GM12865 (cell line): ENCODE data around the gene UBXN6.

Experiments
- DNase-seq: peaks from one replicate; pipeline ENCODE4 v3.0.0; 2010; ENCODE audit warnings: low read depth
- H3K4me3 ChIP-seq: 2 replicates; pipeline ENCODE4 v1.5.1; 2011; ENCODE audit warnings: mild to moderate bottlenecking, low read depth, low read length, control low read depth
- TF ChIP-seq, protein P1 (sequence below): IDR thresholded peaks from 2 replicates; pipeline ENCODE4 v1.5.1; 2011; ENCODE audit warnings: low read length, control low read depth, low read depth, inconsistent platforms; ENCODE audit not compliant: insufficient read depth; ENCODE audit errors: missing control alignments

Gene UBXN6

GRCh38 chr19:4448147-4448985 is 9.2 kb downstream of the UBXN6 start:
- TF ChIP-seq, protein P1, sequence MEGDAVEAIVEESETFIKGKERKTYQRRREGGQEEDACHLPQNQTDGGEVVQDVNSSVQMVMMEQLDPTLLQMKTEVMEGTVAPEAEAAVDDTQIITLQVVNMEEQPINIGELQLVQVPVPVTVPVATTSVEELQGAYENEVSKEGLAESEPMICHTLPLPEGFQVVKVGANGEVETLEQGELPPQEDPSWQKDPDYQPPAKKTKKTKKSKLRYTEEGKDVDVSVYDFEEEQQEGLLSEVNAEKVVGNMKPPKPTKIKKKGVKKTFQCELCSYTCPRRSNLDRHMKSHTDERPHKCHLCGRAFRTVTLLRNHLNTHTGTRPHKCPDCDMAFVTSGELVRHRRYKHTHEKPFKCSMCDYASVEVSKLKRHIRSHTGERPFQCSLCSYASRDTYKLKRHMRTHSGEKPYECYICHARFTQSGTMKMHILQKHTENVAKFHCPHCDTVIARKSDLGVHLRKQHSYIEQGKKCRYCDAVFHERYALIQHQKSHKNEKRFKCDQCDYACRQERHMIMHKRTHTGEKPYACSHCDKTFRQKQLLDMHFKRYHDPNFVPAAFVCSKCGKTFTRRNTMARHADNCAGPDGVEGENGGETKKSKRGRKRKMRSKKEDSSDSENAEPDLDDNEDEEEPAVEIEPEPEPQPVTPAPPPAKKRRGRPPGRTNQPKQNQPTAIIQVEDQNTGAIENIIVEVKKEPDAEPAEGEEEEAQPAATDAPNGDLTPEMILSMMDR = no peak
- no peak for DNase-seq
- no peak overlapping the region for H3K4me3 ChIP-seq

DNA sequence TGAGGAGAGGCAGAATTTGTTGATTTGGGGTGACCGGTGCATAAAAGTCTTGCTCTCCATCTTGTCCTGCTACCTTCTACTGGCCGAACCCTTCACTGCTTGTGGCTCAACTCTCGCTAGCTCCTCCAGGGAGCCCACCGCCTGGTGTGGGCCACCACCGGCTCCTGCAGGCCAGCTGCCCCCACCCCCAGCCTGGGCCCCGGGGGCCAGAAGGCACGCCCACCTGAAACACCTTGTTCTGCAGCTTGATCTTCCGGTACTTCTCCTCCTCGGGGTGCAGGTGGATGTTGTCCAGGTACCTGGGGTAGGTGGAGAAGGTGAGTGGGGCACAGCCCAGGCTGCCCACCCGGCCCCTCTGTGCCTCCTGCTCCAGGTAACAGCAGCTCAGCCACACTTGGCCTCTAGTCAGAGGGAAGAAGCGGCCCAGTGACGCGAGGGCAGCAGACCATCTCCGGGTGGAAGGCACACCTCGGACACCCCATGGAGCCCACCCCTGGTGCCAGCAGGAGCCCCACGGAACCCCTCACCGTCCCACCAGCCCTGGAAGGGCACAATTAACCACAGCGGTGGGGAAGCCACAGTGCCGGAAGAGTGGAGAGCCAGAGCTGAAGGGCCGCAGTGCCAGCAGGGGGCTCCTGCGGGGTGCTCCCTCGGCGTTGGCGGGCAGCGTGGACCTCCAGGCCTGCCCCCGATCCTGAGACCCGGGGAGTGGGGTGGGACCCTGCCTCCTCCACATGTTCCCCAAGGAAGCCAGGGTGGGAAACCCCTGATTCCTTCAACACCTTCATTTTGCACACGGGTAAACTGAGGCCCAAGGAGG is 10.1 kb downstream of the UBXN6 start:
- no peak for DNase-seq
- TF ChIP-seq, protein P1 = no peak
- H3K4me3 ChIP-seq = no peak overlapping the region

DNA sequence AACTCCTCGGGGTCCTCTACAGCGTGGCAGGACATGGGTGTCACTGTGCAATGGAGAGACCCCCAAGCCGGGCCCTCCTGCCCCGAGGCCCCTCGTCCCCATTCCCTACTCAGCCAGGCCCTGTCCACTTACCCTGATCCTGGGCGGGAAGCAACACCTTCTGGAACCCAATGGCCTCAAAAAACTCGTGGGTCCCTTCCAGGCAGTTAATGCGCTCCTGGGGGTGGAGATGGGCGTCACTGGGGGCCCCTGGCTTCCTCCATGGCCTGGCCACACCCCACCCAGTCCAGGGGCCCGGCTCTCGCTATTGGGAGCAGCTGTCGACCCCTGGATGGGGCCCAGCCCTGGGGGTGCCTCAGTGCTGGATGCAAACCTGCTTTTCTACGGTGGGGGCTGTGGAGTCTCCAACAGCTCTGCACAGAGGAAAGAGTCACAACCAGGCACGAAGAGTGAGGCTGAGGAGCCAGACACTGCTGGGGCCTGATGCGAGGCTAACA is 10.8 kb downstream of the UBXN6 start:
- DNase-seq = no peak
- TF ChIP-seq, protein P1 = no peak
- H3K4me3 ChIP-seq = no peak overlapping the region

DNA sequence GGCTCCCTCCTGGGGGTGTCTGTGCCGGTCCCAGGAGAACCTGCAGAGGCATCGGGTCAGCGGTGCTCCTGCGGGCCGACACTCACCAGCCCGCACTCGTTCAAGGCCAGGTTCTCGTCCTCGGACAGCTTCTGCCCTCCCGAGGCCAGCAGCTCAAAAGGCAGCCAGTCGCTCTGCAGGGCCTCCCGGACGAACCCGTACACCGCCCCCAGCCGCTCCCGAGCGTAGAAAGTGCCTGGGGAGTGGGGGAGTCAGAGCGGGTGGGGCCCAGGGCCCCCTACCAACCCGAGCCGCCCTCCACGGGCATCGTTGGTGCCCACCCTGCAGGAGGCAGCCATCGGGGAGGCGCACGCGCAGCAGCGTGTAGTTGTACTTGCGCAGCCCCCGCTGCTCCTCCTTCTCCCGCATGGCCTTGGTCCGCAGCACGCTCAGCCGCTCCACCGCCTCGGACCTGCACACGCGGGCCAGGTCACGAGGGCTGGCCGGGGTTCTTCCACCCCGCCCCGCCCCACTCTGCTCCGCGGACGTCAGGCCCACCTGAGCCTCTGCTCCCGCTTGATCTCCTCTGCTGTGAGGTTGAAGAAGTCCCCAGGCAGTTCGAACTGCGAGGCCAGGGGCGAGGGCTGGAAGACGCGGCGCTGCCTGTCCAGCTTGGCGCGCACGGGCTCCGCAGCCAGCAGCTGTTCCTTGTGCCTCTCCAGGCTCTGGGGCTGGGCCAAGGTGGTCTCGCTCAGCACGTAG is 11.5 kb downstream of the UBXN6 start:
- DNase-seq = no peak
- TF ChIP-seq, protein P1 = no peak
- H3K4me3 ChIP-seq = no peak overlapping the region

DNA sequence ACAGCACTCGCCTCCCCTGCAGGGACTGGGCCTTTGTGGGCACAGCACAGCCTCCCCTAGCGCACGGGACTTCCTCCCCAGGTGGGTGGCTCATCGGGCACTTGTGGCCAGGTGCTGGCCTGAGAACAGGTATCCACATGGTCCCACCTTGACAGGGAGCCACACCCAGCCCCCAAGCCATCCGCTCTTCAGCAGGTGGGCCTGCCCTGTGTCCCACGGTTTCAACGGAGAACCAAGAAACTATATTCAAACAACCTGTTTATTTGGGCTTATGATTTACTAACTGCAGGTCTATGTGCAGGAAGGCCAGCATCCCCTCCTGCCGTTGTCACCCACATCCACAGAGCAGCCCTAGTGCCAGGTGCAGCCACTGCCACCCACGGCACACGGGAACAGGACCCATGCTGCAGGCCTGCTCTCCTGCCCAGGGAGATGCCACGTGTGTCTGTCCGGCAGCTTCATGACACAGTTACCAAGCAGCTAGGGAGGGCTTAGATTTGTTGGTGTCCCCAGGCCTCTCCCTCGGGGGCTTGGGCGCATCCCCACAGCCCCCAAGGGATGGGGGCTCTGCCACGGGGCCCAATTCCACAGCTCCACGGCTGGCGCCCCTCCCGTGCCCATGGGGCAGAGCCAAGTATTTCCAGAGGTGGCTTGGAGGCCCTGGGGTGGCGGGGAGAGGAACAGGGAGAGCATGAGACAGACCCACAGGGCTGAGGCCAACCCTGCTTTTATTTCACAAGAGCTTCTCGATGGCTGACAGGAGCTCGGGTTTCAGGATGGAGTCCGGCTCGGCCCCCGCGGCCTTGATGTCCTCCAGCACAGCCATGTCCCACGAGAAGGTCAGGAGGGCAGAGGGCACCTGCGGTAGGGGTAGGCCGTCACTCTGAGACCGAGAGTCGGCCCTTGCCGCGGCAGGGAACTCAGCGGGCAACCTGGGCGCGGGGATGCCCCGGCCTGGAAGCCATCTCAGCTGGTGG is 12.5 kb downstream of the UBXN6 start:
- TF ChIP-seq, protein P1 = no peak
- no peak overlapping the region for H3K4me3 ChIP-seq
- DNase-seq = no peak
